HEK293 (cell line): Measurements from ENCODE around the gene TARS2.

ENCODE experiments used
- ZNF302 ChIP-seq: fragments of 450-650 bp; formaldehyde crosslinking; IDR thresholded peaks from 2 replicates; pipeline ENCODE4 v1.5.1; 2016; ENCODE audit warnings: missing biosample characterization, missing genetic modification characterization, low read depth
- TF ChIP-seq, protein P1 (sequence below): fragments of 450-650 bp; formaldehyde crosslinking; IDR thresholded peaks from 2 replicates; pipeline ENCODE4 v1.5.1; 2016; ENCODE audit warnings: missing biosample characterization, missing genetic modification characterization

DNA sequence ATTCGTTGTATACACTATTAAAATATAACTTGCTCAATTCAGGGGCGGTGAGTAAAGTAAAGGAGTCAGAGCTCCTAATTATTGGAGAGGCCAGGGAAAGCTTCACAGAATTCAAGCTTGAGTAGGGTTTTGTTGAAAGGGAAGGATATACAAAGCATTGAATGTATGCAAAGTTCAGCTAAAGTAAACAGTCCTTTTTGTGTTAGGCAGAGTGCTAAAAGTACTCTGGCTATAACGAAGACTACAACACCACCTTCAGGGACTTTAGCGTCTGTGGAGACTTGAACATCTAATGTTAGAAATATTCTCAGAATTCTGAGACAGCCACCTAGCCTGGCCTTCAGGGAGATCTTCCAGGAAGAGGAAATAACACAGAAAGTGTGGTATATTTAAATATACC lies 29.4 kb downstream of the TARS2 start:
- TF ChIP-seq, protein P1, sequence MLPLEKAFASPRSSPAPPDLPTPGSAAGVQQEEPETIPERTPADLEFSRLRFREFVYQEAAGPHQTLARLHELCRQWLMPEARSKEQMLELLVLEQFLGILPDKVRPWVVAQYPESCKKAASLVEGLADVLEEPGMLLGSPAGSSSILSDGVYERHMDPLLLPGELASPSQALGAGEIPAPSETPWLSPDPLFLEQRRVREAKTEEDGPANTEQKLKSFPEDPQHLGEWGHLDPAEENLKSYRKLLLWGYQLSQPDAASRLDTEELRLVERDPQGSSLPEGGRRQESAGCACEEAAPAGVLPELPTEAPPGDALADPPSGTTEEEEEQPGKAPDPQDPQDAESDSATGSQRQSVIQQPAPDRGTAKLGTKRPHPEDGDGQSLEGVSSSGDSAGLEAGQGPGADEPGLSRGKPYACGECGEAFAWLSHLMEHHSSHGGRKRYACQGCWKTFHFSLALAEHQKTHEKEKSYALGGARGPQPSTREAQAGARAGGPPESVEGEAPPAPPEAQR (tag by site-specific recombination), result no peak
- no peak for TF ChIP-seq ZNF302
